Measurements from ENCODE around the gene GDA. TPM values are rescaled to one million over a fixed set of nuclear protein-coding genes. Genes with fewer than 3 reads are reported as not detected.

Gene GDA
- total and polyA plus RNA-seq, 9 of the 15 experiments (the other 6 are each of a cell fraction or from before 2014, with no cell fraction given), result 4.5 to 18.0 (median 12.7) TPM

GRCh38 chr9:72210522-72210921, 61.3 kb downstream of the GDA start:
- no TSS peak for BruUV-seq (replicated peaks)
- FAIRE-seq, result no peak
- H3K4me3 ChIP-seq, result no peak overlapping the region
- ChIA-PET POLR2A (interaction anchor here (0.5 kb wide), 1 partner anchor 160 kb away, joined by 3 read pairs; no protein-coding TSS in a partner anchor), CTCF (ENCODE audit: low intra/inter-chr PET ratio) (no interaction called here)
- H3K9ac ChIP-seq (ENCODE audit: insufficient read depth in 1 of 2, low read depth in 2 of 2, low read length in 2 of 2), result no peak overlapping the region
- no peak for TF ChIP-seq CREB1 (IDR thresholded peaks at IDR 0.05)
- TF ChIP-seq CREB1 (CRISPR knock-in tag; IDR thresholded peaks at IDR 0.05), result no peak
- TF ChIP-seq ZNF217 (CRISPR knock-in tag; IDR thresholded peaks at IDR 0.05), result no peak
- no peak overlapping the region for H3K4me2 ChIP-seq (ENCODE audit: insufficient read depth, low read length)
- no peak overlapping the region for H3K27ac ChIP-seq (ENCODE audit: extremely low read depth, low read depth, low read length)
- WGBS (ENCODE audit: insufficient coverage, low coverage, missing lambda C conversion rate), result 65% methylated on average over 6 of the region's 6 CpGs
- in situ Hi-C loops (cut with MboI) (no loop called here), intact Hi-C loops (cut with micrococcal nuclease) (no loop called here)
- H4K20me1 ChIP-seq (replicated peaks; ENCODE audit: control insufficient read depth, insufficient read depth, low read length), result no peaks in the 10 kb centered on the region
- no peaks in the 10 kb centered on the region for H3K79me2 ChIP-seq (ENCODE audit: control insufficient read depth, insufficient read depth, low read length)
- H2AFZ ChIP-seq (ENCODE audit: low read depth, low read length), result no peak overlapping the region
- no peaks in the 10 kb centered on the region for H3K9me3 ChIP-seq (replicated peaks; ENCODE audit: control insufficient read depth, insufficient read depth, low read depth, low read length)
- no peaks in the 10 kb centered on the region for H3K4me1 ChIP-seq (replicated peaks in 1 of 2; ENCODE audit: control insufficient read depth in 2 of 2, insufficient read depth in 2 of 2, low read length in 2 of 2)
- no peak for ATAC-seq
- no peak for DNase-seq (ENCODE audit: extremely low read depth in 1 of 4, low spot score in 3 of 4)
- H3K36me3 ChIP-seq (ENCODE audit: control insufficient read depth, insufficient read depth, low read length), result peaks cover 48% of the 10 kb centered on the region; the same call in 2 of the 3 replicates
- no peaks in the 10 kb centered on the region for H3K9me1 ChIP-seq (ENCODE audit: control insufficient read depth, insufficient read depth, low read length)
- no peaks in the 10 kb centered on the region for H3K27me3 ChIP-seq (ENCODE audit: control insufficient read depth in 2 of 2, insufficient read depth in 2 of 2, low read length in 2 of 2)

GRCh38 chr9:72211047-72211446, 61.8 kb downstream of the GDA start:
- Histone ChIP-seq H3K36me3 (ENCODE audit: control insufficient read depth, insufficient read depth, low read length) (peaks cover 51% of the 10 kb centered on the region; the same call in 2 of the 3 replicates), H3K27me3 (ENCODE audit: control insufficient read depth in 2 of 2, insufficient read depth in 2 of 2, low read length in 2 of 2) (no peaks in the 10 kb centered on the region), H4K20me1 (replicated peaks; ENCODE audit: control insufficient read depth, insufficient read depth, low read length) (no peaks in the 10 kb centered on the region), H3K4me1 (replicated peaks in 1 of 2; ENCODE audit: control insufficient read depth in 2 of 2, insufficient read depth in 2 of 2, low read length in 2 of 2) (no peaks in the 10 kb centered on the region), H3K27ac (ENCODE audit: extremely low read depth, low read depth, low read length) (no peak overlapping the region), H3K4me2 (ENCODE audit: insufficient read depth, low read length) (no peak overlapping the region), H3K9ac (ENCODE audit: insufficient read depth in 1 of 2, low read depth in 2 of 2, low read length in 2 of 2) (no peak overlapping the region), H3K79me2 (ENCODE audit: control insufficient read depth, insufficient read depth, low read length) (no peaks in the 10 kb centered on the region), H3K9me3 (replicated peaks; ENCODE audit: control insufficient read depth, insufficient read depth, low read depth, low read length) (no peaks in the 10 kb centered on the region), H3K4me3 (no peak overlapping the region), H3K9me1 (ENCODE audit: control insufficient read depth, insufficient read depth, low read length) (no peaks in the 10 kb centered on the region), H2AFZ (ENCODE audit: low read depth, low read length) (no peak overlapping the region)
- FAIRE-seq (no peak), ATAC-seq (no peak), DNase-seq (ENCODE audit: extremely low read depth in 1 of 4, low spot score in 3 of 4) (no peak)
- in situ Hi-C loops (cut with MboI) (no loop called here), intact Hi-C loops (cut with micrococcal nuclease) (no loop called here)
- TF ChIP-seq DPF2 (IDR thresholded peaks at IDR 0.05), result no peak
- no peak for TF ChIP-seq HDAC6 (IDR thresholded peaks at IDR 0.05; ENCODE audit: low read depth, low read length)
- no peak for TF ChIP-seq ZNF354B (CRISPR knock-in tag; IDR thresholded peaks at IDR 0.05)
- TF ChIP-seq ZNF785 (CRISPR knock-in tag; IDR thresholded peaks at IDR 0.05), result no peak
- TF ChIP-seq ZNF224 (CRISPR knock-in tag; IDR thresholded peaks at IDR 0.05), result no peak
- TF ChIP-seq TCF7 (IDR thresholded peaks at IDR 0.05; ENCODE audit: borderline replicate concordance), result no peak
- no peak for TF ChIP-seq CAMTA2 (CRISPR knock-in tag; conservative IDR thresholded peaks at IDR 0.05)
- 74% methylated on average over 3 of the region's 3 CpGs for WGBS (ENCODE audit: insufficient coverage, low coverage, missing lambda C conversion rate)
- ChIA-PET CTCF (ENCODE audit: low intra/inter-chr PET ratio) (no interaction called here), POLR2A (no interaction called here)
- BruUV-seq (replicated peaks), result no TSS peak
